Endothelial cell of umbilical vein (primary cell): ENCODE measurements around the gene NKD2. TPM values are rescaled to one million over a fixed set of nuclear protein-coding genes. Genes with fewer than 3 reads are reported as not detected.

Source experiments
- BruUV-seq: library from RNA; stranded (reverse); fragments of 400-500 nt; replicated peaks from 2 replicates; lab custom pipeline; 2021; lab: Mats Ljungman, UMichigan
- CTCF ChIA-PET: fragments of 300-600, 350-600 bp; sonication (Branson Sonifier 250); formaldehyde crosslinking; loops from one replicate; lab custom pipeline; 2021; ENCODE audit warnings: antibody characterized with exemption, inconsistent platforms; lab: Charles Lee
- POLR2A ChIA-PET: fragments of 300-600, 350-600 bp; sonication (Branson Sonifier 250); formaldehyde crosslinking; loops from one replicate; lab custom pipeline; 2021; ENCODE audit warnings: antibody characterized with exemption, inconsistent platforms; lab: Charles Lee
- DNase-seq: peaks from one replicate; pipeline ENCODE4 v3.0.0-alpha.2; 2011; ENCODE audit warnings: low read depth, low spot score
- FAIRE-seq: peaks from 2 replicates; lab custom pipeline; 2011; peaks lifted over from hg19 to GRCh38; lab: Jason Lieb, UNC
- H2AFZ ChIP-seq: 2 replicates; pipeline ENCODE4 v1.6.0; 2012; ENCODE audit warnings: low read depth, low read length, control low read depth, inconsistent platforms
- H3K27ac ChIP-seq: 2 replicates; pipeline ENCODE4 v1.5.1; 2011; ENCODE audit warnings: low read depth, mild to moderate bottlenecking, control low read depth, low read length, moderate library complexity; ENCODE audit not compliant: insufficient read depth
- H3K27me3 ChIP-seq, 2 experiments: 2 replicates each; pipeline versions ENCODE4 v1.6.0 to v1.6.1; 2011; ENCODE audit warnings: low read length in 2 of 2, mixed read lengths in 1 of 2; ENCODE audit not compliant: control insufficient read depth in 2 of 2, insufficient read depth in 2 of 2
- H3K36me3 ChIP-seq, 2 experiments: 2 replicates in 1 of 2; 3 replicates in 1 of 2; pipeline ENCODE4 v1.5.1; 2011; ENCODE audit warnings: low read length in 2 of 2, mild to moderate bottlenecking in 1 of 2, moderate library complexity in 1 of 2; ENCODE audit not compliant: control insufficient read depth in 2 of 2, insufficient read depth in 2 of 2; ENCODE audit errors: extremely low read depth in 1 of 2
- H3K4me1 ChIP-seq: 3 replicates; pipeline ENCODE4 v1.5.1; 2011; ENCODE audit warnings: mild to moderate bottlenecking, low read length; ENCODE audit not compliant: control insufficient read depth, insufficient read depth; ENCODE audit errors: extremely low read depth
- H3K4me2 ChIP-seq: 2 replicates; pipeline ENCODE4 v1.6.1; 2011; ENCODE audit warnings: low read length, control low read depth, mixed read lengths; ENCODE audit not compliant: insufficient read depth
- H3K4me3 ChIP-seq, 3 experiments: fragments of 200-600 bp in 1 of 3; sonication (generic), shearing (Covaris generic) in 1 of 3; replicated peaks in 1 of 3; 2 replicates each; pipeline ENCODE4 v1.5.1; 2011 to 2016; ENCODE audit warnings: control low read depth in 3 of 3, low read length in 3 of 3, mild to moderate bottlenecking in 2 of 3, inconsistent platforms in 1 of 3, low read depth in 1 of 3, moderate library complexity in 1 of 3; ENCODE audit not compliant: insufficient read depth in 1 of 3
- H3K79me2 ChIP-seq: 2 replicates; pipeline ENCODE4 v1.6.0; 2012; ENCODE audit warnings: low read length, inconsistent platforms; ENCODE audit not compliant: control insufficient read depth, insufficient read depth
- H3K9ac ChIP-seq: replicated peaks from 2 replicates; pipeline ENCODE3; 2011; ENCODE audit warnings: low read length, control low read depth; ENCODE audit not compliant: insufficient read depth; ENCODE audit errors: extremely low read depth
- H3K9me1 ChIP-seq: replicated peaks from 3 replicates; pipeline ENCODE4 v1.6.0; 2011; ENCODE audit warnings: mild to moderate bottlenecking, low read length; ENCODE audit not compliant: control insufficient read depth, insufficient read depth; ENCODE audit errors: extremely low read depth
- H3K9me3 ChIP-seq: replicated peaks from 2 replicates; pipeline ENCODE4 v1.5.1; 2012; ENCODE audit warnings: low read length, inconsistent platforms; ENCODE audit not compliant: control insufficient read depth, insufficient read depth
- H4K20me1 ChIP-seq: replicated peaks from 2 replicates; pipeline ENCODE3; 2011; ENCODE audit warnings: mild to moderate bottlenecking, low read length; ENCODE audit not compliant: control insufficient read depth, insufficient read depth; ENCODE audit errors: extremely low read depth
- CTCF ChIP-seq, 2 donors: IDR thresholded peaks; 1 replicate in 1 of 2; 2 replicates in 1 of 2; pipeline ENCODE4 v1.5.1; 2011; ENCODE audit warnings: low read length in 2 of 2, mild to moderate bottlenecking in 2 of 2, moderate library complexity in 2 of 2, control low read depth in 1 of 2, inconsistent platforms in 1 of 2, low read depth in 1 of 2; ENCODE audit not compliant: insufficient read depth in 1 of 2; ENCODE audit errors: extremely low read depth in 1 of 2
- EZH2 ChIP-seq: IDR thresholded peaks from 2 replicates; pipeline ENCODE4 v1.6.1; 2012; ENCODE audit warnings: borderline replicate concordance, low read depth, mild to moderate bottlenecking, moderate library complexity, low read length, inconsistent platforms; ENCODE audit not compliant: severe bottlenecking
- FOS ChIP-seq: IDR thresholded peaks from 2 replicates; pipeline ENCODE4 v1.6.1; 2011; ENCODE audit warnings: mild to moderate bottlenecking, low read length, moderate library complexity, borderline replicate concordance; ENCODE audit not compliant: insufficient read depth
- GATA2 ChIP-seq: IDR thresholded peaks from 2 replicates; pipeline ENCODE4 v1.7.0; 2011; ENCODE audit warnings: low read depth, mild to moderate bottlenecking, moderate library complexity, mixed read lengths, low read length; ENCODE audit not compliant: insufficient read length, insufficient read depth
- JUN ChIP-seq: IDR thresholded peaks from 2 replicates; pipeline ENCODE4 v1.6.1; 2011; ENCODE audit warnings: borderline replicate concordance, low read depth; ENCODE audit not compliant: insufficient read length, insufficient read depth
- MAX ChIP-seq: IDR thresholded peaks from 2 replicates; pipeline ENCODE4 v1.6.1; 2011; ENCODE audit not compliant: insufficient read depth, insufficient read length
- MYC ChIP-seq: IDR thresholded peaks from one replicate; pipeline ENCODE4 v1.6.1; 2011; ENCODE audit warnings: mild to moderate bottlenecking, low read depth, low read length
- POLR2A ChIP-seq: IDR thresholded peaks from 2 replicates; pipeline ENCODE4 v1.6.1; 2012; ENCODE audit warnings: low read depth, mild to moderate bottlenecking, control low read depth, low read length
- POLR2AphosphoS5 ChIP-seq: IDR thresholded peaks from 2 replicates; pipeline ENCODE4 v1.6.1; 2012; ENCODE audit warnings: low read depth, mild to moderate bottlenecking, control low read depth, low read length, moderate library complexity; ENCODE audit not compliant: insufficient read depth
- dilution Hi-C: fragments of 300-500 bp; cut with MboI; formaldehyde crosslinking; loops from one replicate; pipeline ENCODE4 v1.15.0; 2019; ENCODE audit warnings: low sequenced_read_pairs; ENCODE audit not compliant: extremely low pct_ligation_motif_present
- intact Hi-C: fragments of 100-400 bp; cut with micrococcal nuclease; formaldehyde crosslinking; loops from one replicate; pipeline ENCODE4 v1.10.0; 2022
- polyA plus RNA-seq, 4 experiments: library from polyadenylated mRNA; depleted of rRNA in 3 of 4; stranded (reverse) in 3 of 4; unstranded in 1 of 4; fragments of >200 nt; gene quantifications; 2 replicates each; pipeline versions ENCODE4 v1.2.1 to v1.2.3, GENCODE V29; 2011 to 2012; ENCODE audit warnings: missing spikeins in 1 of 4
- total RNA-seq: library from RNA; stranded (reverse); gene quantifications from 2 replicates; pipeline ENCODE4 v1.2.3, GENCODE V29; 2021

The NKD2 gene
- total and polyA plus RNA-seq, 2 donors (not counting 3 experiments of a cell fraction or from before 2014, with no cell fraction given): 0.08 TPM; not detected in 1

- POLR2A ChIA-PET: no interaction called here
- DNase-seq: no peak
- Histone ChIP-seq H3K27ac (no peak overlapping the region), H3K27me3 (no peaks in the 10 kb centered on the region), H3K36me3 (no peaks in the 10 kb centered on the region), H3K79me2 (no peaks in the 10 kb centered on the region), H3K9me1 (no peaks in the 10 kb centered on the region), H3K9me3 (no peaks in the 10 kb centered on the region), H3K4me2 (no peak overlapping the region), H3K4me3 (no peak overlapping the region), H2AFZ (no peak overlapping the region), H3K4me1 (no peaks in the 10 kb centered on the region), H3K9ac (no peak overlapping the region), H4K20me1 (no peaks in the 10 kb centered on the region)
- intact Hi-C loops: no loop called here
- no peak for FAIRE-seq
- CTCF ChIA-PET: interaction anchor here (0.8 kb wide), 1 partner anchor 94 kb away, joined by 3 read pairs; no protein-coding TSS in a partner anchor
- dilution Hi-C loops: no loop called here
- no TSS peak for BruUV-seq
- no peak for TF ChIP-seq MAX
- no peak for TF ChIP-seq POLR2AphosphoS5
- TF ChIP-seq JUN: no peak
- no peak for TF ChIP-seq EZH2
- no peak for TF ChIP-seq POLR2A
- TF ChIP-seq MYC: no peak
- no peak for TF ChIP-seq CTCF (IDR thresholded peaks at IDR 0.05; ENCODE audit: extremely low read depth in 1 of 2, insufficient read depth in 1 of 2, low read depth in 1 of 2, low read length in 2 of 2)
- no peak for TF ChIP-seq GATA2
- TF ChIP-seq FOS: no peak
Measured at GRCh38 chr5:1028481-1029281, 20.1 kb downstream of the NKD2 start.
